SKM-1 (cell line): Measurements from ENCODE around the gene RIMBP2.

ENCODE experiments used
- DNase-seq: peaks from one replicate; lab custom pipeline; 2025; ENCODE audit not compliant: unreplicated experiment; lab: John Stamatoyannopoulos, UW

Gene RIMBP2

DNA sequence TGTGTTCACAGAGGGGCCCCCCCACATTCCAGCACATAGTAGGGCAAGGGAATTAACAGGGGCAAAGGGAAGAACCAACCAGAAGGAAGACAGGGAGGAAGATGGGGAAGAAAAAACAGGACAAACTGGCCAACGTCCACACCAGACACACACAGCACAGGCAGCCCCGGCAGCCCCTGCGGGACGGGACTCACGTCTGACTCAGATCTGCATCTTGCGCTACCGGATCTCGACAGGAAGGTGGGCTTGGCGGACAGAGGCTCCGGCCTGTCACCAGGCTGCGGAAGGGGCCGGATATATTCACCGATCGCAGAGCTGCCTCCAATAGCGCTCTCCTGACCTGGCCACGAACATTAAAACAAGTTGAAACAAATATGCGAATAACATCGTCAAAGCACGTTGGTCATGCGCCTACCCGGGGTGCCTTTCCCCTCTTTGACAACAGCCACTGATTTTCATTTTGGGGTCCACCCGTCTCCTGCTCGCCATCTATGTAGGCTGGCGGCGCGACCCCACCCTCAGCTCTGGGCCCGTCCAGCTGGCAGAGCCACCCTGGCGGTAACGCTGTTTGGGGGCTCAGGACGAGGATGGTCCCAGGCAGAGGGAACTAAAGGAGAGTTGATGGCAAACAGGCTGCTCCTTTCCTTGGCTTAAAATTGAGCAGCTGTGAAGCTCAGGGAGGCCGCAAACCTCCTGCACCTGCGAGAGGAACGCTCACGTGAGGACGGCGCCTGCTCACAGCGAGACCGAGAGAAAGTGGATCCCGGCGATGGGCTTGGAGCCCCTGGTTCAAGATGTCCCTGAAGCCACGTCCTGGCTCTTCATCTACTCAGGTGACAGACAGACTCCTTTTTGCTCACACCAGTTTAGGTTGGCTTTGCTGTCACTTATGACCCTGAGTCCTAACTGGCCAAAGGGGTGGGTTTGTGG is 264.8 kb downstream of the RIMBP2 start:
- DNase-seq = no peak

- DNase-seq = no peak
Observed at GRCh38 chr12:130449291-130449690, 266.8 kb downstream of the RIMBP2 start.

GRCh38 chr12:130448044-130448821 is 267.9 kb downstream of the RIMBP2 start:
- DNase-seq = no peak

GRCh38 chr12:130447655-130447965 is 268.5 kb downstream of the RIMBP2 start:
- no peak for DNase-seq

DNA sequence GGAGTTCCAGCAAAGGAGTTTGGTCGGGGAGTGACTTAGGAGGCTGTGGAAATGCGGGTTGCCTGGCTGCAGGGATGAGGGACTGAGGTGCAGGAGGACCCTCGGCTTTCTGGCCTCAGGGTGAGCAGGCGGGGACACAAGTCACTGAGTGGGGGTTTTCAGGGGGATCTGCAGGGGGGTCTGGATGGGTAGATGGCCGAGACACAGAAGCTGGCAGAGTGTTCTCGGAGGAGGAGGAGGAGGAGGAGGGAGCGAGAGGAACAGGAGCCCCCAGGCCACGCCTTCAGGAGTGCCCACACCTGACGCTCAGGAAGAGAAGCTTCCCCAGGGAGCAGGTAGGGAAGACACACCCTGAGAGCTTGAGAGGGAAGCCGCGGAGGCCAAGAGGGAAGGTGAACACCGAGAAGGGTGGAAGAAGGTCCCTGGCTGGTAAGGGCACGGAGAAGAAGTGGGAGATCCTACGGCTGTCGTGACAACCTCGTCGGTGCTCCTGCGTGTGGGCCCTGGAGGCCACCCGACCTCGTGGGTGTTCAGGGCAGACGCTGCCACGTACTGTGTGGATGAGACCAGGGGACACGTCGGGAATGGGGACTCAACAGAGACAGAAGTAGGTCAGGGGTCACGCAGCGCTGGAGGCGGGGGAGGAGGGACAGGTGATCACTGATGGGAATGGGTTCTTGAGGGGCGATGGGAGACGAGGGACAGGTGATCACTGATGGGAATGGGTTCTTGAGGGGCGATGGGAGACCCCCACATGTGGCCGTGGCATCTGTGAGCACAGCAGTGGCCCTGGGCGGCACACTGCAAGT is 269.0 kb downstream of the RIMBP2 start:
- DNase-seq = no peak

GRCh38 chr12:130444986-130445385 is 271.1 kb downstream of the RIMBP2 start:
- DNase-seq = no peak

DNA sequence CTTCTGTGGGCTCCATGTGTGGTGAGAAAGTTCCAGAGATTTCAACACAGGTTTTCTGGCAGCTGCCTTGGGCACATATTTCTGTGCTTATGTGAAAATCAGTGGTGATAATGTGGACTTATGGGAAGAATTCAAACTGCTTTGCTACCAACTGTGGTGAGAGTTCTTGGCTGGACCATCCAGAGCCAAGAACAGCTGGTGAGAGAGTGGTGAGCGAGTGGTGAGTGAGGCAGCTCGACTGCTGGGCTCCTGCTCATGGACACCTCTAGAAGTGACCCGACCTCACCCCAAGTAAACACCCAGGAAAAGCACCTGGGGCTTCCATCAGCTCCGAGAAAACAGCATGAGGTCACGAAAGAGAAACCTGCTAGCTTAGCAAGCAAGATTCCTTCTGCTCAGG is 272.0 kb downstream of the RIMBP2 start:
- DNase-seq = no peak

DNA sequence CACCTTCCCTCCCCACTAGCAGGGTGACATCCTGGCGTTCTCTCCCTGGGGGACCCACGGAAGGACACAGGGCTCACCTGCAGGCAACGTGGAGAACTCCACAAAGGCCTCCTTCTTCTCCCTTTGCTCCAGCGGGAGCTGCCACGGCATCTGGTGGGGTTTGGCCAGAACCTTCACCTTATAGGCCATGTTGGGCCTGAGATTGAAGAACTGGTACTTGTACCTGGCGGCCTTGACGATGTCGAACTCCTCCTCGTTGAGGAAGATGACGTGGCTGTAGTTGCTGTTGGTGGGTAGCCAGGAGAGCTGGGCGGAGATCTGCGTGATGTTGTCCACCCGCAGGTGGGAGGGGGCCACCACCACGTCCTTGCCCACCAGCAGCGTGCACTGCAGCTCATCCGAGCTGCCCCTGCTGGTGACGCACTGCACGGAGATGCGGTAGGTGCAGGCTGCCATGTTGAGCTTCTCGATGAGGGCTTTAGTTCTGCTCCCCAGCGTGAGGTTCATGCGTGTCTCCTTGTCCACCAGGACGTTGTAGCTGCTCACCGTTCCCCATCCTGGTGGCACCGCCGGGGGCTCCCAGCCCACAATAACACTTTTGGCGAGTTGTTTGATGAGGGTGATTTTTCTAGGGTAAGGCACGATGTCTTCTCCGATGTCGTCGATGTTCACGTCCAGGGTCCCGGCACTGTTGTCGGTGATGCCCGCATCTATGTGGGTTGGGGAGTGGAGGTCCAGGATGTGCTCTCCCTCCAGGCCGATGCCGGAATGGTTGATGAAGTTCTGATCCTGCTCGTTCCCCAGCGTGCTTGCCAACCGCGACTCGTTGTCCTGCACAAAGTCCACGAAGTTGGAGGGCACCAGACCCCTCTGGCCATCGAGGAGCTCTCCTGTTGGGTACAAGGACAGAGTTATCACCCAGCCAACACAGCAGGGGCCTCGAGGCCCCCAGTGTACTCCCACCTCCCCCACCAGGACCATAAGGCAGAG is 274.0 kb downstream of the RIMBP2 start:
- no peak for DNase-seq

- no peak for DNase-seq
Observed at GRCh38 chr12:130440411-130441080, 275.6 kb downstream of the RIMBP2 start.

GRCh38 chr12:130439250-130439649 is 276.8 kb downstream of the RIMBP2 start:
- DNase-seq = no peak

DNA sequence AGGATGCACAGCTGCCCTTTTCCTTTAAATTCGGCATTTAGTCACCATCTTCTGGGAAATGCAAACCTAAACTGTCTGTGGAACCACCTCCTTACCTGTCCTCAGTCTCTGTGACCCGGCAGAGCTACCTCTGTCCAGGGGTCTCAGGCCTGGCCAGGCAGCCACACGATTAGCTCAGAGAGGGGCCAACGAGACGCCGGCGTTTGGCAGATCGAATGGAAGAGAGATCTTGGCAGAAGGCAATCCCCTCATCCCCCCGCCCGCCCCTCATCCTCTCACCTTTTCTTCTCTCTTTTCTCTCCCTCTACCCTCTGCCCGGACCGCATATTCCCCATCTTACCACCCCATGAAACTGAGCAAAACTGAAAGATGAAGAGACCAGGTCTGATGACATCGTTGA is 277.4 kb downstream of the RIMBP2 start:
- no peak for DNase-seq

- no peak for DNase-seq
Observed at GRCh38 chr12:130438243-130438620, 277.9 kb downstream of the RIMBP2 start.

DNA sequence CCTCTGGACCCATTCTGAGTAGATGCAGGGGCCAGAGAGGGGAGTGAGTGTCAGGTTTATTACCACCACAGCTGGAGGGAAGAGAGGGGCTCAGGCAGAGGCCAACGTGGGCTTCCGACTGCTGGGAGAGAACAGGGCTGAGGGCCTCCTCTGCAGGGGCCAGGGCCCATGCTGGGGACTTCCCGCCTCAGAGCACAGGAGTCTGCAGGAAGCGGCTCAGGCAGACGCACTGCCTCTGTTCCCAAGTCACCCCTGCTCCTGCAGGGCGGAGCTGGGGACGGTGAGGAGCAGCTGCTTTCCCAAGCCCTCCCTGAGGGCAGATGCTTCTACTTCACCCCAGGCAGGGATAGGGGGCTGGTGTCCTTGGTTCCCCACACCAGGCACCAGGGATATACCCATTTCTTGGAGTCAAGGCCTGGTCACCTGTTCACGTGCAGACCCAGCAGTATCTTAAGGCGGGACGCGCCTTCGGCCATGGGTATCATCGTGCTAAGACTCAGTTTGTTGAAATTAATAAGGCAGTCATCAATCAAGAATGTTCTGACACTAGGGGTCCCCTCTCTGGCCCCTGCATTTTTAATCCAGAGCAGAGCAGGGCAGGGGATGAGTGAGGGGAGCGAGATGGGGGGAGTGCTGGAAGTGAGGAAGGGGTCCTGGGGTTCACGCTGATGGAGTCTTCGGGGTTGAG is 278.4 kb downstream of the RIMBP2 start:
- no peak for DNase-seq

DNA sequence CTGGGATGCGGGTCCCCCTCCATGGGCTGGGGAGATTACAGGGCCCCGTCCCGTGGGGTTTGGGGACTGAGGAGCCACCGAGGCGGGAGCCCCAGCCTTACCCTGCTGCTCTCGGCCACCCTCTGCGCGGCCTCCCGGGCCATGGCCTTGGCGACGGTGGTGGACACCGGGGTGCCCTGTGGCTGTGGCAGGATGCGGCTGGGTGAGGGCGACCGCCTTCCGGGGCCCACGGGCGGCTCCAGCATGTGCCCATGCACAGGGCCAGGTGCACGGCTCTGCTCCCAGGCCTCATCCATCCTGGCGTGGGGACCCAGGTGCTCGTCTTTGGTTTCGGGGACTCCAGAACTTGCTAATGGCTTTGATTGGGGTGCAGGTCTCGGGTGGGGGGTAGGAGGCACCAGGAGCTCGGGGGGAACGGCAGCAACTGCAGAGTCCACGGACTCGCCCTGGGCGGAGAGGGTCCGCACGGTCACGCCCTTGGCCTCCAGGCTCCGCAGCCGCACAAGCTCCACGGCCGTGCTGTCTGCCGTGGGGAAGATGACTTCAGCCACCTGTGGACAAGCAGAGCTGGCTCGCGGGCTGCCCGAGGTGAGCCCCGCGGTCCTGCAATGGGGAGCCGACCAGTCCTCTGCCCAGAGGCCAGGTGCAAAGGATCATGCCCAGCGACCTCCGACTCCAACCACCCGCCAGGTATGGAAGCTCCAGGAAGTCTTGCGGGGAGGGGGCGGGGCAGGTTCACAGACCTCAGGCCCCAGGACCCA is 279.2 kb downstream of the RIMBP2 start:
- DNase-seq = no peak

DNA sequence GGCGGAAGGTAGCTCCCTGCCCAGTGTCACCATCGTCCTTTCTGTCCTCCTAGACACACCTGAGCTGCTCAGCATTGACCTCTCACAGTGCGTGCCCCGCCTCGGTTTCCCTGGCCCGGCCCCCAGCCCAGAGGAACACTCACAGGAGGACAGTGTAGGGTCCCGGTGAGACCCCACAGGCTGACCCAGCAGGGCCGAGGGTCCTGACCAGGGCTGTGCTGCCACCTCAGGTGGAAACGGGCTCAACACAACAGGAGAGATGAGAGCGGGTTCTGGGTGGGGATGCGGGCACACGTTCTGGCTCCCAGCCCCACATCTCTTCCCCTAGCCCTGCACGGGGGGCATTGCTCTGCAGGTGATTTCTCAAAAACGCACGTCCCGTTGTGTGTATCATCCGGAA is 280.3 kb downstream of the RIMBP2 start:
- DNase-seq = no peak

- DNase-seq = no peak
Observed at GRCh38 chr12:130435331-130435730, 280.8 kb downstream of the RIMBP2 start.

DNA sequence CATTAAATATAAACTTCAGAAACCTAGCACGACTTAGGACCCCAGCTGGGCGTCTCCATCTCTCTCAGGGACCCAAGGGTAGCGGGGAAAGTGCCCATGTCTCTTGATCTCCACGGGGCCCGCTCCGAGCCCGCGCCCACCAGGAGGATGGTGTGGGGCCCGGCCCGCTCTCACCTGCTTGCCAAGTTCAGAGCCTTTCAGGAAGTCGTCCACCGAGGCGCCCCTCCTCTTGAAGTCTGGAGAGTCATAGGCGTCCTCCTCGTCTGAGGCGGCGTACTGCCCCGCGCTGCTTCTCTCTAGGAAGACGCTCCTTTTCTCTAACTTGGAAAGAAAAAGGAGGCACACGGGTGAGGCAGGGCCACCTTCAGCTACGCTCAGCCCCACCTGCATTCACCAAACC is 281.5 kb downstream of the RIMBP2 start:
- no peak for DNase-seq

DNA sequence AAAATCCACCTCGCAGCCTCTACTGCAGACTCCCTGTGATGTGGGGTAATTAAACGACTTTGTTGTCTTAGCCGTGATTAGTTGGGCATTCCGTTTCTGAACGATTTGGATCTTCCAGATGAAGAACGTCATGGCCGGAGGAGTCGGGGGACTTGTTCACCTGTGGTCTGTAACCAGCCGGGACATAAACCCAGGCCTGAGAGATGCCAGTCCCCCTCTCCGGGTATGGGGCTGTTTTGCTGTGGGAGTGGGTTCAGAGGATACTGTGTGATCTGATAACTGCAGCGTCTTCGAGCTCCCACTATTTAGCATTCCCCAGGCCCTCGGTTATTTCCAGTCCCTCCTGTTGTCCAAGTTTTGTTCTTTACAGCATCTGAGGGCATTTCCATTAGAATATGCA is 282.3 kb downstream of the RIMBP2 start:
- no peak for DNase-seq

GRCh38 chr12:130433411-130433810 is 282.7 kb downstream of the RIMBP2 start:
- no peak for DNase-seq
